Dedifferentiated amniotic fluid mesenchymal stem cell (primary cell): ENCODE measurements around the gene ARHGAP26.
"Not testable (repeated sequence)": the region's sequence is repeated elsewhere in the genome, so short reads cannot be mapped to it uniquely, and the experiment has no call there.

Experiments
- DNase-seq: peaks from one replicate; pipeline ENCODE4 v3.0.0-alpha.2; 2016; ENCODE audit errors: extremely low spot score

ARHGAP26 gene

GRCh38 chr5:143182901-143183820, 413.0 kb downstream of the ARHGAP26 start:
- DNase-seq, result no peak

DNA sequence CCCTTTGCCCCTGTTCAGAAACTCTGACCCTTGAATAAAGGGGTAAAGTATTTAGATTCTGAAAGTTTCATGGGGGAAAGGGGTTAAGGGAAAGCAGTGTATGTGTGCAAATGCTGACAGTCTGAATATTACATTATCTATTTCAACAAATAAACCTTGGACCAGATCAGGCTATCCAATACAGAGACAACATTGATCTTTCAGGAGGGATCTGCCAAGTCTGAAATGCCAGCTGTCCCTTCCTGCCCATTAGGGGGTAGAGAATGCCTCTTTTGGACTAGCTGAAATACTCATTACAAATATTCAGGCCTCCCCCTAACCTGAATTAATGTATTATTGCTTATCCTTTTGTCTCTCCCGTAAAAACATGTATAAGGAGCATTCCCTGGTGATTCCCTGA, 413.8 kb downstream of the ARHGAP26 start:
- DNase-seq, result no peak

GRCh38 chr5:143186623-143187022, 416.4 kb downstream of the ARHGAP26 start:
- DNase-seq, result no peak

DNA sequence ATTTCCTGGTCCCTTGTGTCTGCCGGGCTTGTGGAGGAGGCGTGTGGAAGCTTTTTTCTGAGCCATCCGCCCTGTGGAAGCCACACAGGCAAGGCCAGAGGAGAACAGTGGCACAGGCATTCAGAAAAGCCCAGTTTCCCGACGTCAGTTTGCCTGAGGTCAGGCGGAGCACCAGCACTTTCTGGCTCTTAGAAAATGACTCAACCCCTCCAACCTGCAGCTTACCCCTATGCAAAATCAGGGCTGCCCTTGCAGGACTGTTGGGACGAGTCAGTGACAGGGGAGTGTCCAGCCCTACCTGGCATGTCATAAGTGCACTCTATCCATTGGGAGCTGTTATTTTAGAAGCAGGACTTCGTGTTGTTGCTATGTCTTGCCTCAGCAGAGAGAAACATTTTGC, 417.3 kb downstream of the ARHGAP26 start:
- no peak for DNase-seq

DNA sequence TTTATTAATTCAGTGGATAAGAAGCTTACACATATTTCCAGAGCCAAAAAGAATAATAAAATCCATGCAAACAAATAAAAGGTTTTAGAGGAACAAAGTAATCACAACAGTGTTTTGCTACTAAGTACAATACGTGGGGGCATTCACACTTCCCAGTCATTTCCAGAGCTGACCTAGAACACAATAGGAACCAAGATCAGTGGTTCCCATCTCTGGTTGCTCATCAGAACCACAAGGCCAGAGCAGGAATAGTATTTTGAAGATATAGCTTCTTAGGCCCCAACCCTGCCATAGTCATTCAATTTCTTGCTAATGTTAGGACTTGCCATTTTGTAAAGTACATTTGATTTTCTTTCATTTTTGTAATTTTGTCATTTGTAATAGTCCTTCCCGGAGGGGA, 417.9 kb downstream of the ARHGAP26 start:
- no peak for DNase-seq

DNA sequence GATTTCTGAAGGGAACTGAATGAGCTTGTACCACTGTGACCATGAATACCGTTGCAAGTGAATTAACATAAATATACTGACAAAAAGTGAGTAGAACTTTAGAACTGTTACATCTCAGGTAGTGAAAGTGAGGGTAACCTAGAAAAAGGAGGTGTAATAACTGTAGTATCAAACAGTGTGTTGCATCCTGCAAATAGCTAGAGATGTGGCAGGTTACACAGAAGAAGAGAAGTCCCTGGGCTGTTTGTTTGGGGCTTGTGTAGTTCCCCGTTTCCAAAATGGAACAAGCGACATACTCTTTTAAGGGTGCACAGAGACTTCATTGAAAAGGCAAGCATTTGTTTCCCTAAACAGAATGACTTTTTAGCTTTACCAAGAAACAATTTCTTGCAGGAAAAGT, 418.5 kb downstream of the ARHGAP26 start:
- no peak for DNase-seq

DNA sequence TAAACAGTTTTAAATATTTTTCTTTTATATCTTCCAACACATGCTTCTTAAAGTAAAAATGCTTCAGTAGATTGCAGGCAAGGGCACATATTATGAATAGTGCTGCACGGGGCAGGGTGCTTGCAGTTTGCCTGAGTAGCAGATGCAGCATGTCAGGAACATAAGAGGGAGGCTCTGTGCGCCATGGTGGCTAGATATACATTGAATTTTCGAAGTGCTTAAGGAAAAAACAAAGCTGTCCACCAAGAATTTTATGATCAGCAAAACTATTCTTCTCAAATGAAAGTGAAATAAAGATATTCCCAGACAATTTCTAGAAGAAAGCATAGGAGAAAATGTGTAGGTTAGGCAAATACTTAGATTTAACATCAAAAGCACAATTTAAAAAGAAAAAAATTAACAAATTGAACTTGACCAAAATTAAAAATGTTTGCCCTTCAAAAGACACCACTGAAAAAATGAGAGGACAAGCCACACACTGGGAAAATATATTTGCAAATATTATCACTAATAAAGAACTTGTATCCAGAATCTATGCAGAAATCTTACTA, 420.2 kb downstream of the ARHGAP26 start:
- DNase-seq, result no peak

GRCh38 chr5:143191720-143192119, 421.5 kb downstream of the ARHGAP26 start:
- DNase-seq, result no peak

- DNase-seq, result no peak
These were observed 422.2 kb downstream of the ARHGAP26 start for GRCh38 chr5:143192191-143192900.

GRCh38 chr5:143194206-143194605, 424.0 kb downstream of the ARHGAP26 start:
- DNase-seq, result no peak

DNA sequence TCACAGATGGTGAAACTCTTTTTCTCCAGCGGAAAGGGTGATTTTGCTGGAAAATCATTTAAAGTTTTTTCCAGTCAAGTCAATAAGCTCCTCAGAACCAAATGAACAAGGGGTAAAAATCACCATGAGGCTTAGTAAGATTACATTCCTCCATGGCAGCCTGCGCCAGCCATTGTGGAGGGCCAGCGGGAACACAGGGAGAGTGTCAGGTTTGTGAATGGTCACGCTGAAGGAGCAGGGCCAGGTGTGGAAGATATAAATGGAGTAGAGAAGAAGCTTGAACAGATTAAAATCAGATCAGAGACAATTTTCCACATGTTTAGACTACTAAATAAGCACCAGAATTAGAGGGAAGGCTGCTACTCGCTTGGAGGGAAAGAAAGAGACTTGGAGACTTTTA, 424.5 kb downstream of the ARHGAP26 start:
- no peak for DNase-seq

- no peak for DNase-seq
These were observed 425.3 kb downstream of the ARHGAP26 start for GRCh38 chr5:143195491-143195890.

DNA sequence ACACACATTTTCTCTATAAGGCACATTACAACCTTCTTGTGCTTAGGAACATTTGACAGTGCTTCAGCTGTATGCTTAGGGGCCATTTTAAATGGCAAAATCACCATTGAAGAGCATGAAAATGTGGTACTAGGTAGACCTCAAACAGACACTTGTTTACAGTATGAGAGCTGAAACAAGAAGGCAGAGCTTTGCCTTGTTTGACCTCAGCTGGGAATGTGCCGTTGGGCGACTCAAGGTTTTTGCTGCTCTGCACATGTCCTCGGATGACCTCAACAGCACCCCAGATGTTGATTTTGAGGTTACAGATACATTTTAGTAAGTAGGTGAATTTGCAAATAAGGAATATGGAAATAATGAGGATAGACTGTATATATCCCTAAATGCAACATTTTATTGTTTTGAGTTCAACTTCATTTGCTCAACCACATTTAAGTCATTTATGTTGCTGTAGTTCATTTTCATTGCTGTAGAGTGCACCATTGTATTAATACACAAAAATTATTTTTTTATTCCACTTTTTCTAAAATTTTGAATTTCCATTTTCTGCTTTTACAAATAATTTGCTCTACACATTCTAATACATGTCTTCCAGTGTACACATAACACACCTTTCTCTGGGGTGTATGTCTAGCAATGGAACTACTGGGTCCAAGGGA, 426.6 kb downstream of the ARHGAP26 start:
- DNase-seq, result no peak

GRCh38 chr5:143197260-143197656, 427.1 kb downstream of the ARHGAP26 start:
- DNase-seq, result no peak

GRCh38 chr5:143198332-143198731, 428.2 kb downstream of the ARHGAP26 start:
- DNase-seq, result no peak

GRCh38 chr5:143199161-143199560, 429.0 kb downstream of the ARHGAP26 start:
- no peak for DNase-seq

DNA sequence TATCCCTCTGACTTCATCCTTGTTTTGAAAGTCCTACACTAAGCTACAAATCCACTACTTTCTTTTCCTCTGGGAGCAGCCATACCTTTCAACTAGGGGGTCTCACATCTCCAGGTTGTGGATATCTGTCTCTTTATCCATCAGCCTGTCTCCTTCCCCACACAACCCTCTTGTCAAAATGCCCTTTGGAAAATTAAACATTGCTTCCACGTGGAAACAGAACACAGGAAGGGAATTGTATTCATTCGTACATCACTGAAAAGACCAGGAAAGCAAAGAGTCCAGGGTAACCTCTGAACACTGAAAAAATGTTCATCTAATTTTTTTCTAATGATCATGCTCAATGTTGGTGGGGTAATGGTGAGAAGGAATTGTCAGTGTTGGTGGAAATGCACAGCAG, 429.7 kb downstream of the ARHGAP26 start:
- DNase-seq, result no peak

DNA sequence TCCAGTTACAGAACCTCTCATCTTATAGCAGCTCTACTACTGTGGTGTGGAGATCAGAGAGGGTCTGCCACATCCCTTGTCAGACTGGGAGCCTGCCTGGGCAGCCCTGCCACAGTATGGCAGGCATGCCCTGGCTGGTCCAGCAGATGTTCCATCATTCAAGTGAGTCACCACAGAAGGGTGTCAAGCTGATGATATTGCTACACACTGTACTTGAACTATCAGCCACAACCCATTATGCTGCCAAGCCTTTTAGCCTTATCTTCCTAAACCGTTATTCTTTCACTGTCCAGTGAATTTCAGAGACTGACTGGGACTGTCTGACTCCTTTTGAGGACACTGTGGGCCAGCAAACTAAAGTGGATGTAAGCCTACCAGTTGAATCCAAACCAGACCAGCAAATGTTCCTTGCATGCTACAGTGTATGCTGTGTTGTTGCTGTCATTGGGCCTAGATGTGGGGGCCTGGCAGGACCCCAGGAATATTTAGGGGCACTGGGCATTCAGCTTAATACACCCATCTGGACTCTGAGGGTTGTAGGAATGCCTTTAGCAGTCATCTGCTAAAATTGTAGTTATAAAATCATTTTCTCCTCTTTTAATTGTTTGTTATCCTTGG, 430.7 kb downstream of the ARHGAP26 start:
- DNase-seq, result peak; percentile 32

DNA sequence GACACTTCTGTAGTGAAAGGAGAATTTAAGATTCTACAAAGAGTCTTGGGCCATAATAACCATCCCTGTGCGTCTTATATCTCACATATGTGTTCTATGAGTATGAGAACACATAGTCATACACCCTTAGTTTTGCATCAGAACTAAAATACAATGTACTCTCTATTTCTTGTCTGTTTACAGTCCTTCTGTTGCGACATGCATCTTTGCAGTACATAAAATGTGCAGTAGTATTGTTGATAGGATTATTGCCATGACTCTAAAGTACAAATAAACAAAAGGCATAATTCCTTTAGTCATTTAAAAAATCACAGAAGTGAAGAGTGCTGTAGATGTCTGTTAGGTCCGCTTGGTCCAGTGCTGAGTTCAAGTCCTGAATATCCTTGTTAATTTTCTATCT, 431.4 kb downstream of the ARHGAP26 start:
- DNase-seq, result no peak

DNA sequence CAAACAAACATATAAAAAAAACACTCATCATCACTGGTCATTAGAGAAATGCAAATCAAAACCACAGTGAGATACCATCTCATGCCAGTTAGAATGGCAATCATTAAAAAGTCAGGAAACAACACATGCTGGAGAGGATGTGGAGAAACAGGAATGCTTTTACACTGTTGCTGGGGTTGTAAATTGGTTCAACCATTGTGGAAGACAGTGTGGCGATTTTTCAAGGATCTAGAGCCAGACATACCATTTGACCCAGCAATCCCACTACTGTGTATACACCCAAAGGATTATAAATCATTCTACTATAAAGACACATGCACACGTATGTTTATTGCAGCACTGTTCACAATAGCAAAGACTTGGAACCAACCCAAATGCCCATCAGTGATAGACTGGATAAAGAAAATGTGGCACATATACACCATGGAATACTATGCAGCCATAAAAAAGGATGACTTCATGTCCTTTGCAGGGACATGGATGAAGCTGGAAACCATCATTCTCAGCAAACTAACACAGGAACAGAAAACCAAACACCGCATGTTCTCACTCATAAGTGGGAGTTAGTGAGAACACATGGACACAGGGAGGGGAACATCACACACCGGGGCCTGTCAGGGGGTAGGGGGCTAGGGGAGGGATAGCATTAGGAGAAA, 433.3 kb downstream of the ARHGAP26 start:
- DNase-seq, result not testable (repeated sequence)
